DND-41 (cell line): ENCODE data around the gene MSL1.

Experiments used
- EZH2 ChIP-seq: IDR thresholded peaks from 3 replicates; pipeline ENCODE4 v1.6.1; 2012; ENCODE audit warnings: borderline replicate concordance, low read depth, mild to moderate bottlenecking, moderate library complexity, low read length, inconsistent platforms; ENCODE audit not compliant: severe bottlenecking
- TF ChIP-seq, protein P1 (sequence below): IDR thresholded peaks from 2 replicates; pipeline ENCODE4 v1.5.1; 2012; ENCODE audit warnings: borderline replicate concordance, low read length, moderate library complexity, mild to moderate bottlenecking; ENCODE audit not compliant: poor library complexity, severe bottlenecking; ENCODE audit errors: extremely low read depth

DNA sequence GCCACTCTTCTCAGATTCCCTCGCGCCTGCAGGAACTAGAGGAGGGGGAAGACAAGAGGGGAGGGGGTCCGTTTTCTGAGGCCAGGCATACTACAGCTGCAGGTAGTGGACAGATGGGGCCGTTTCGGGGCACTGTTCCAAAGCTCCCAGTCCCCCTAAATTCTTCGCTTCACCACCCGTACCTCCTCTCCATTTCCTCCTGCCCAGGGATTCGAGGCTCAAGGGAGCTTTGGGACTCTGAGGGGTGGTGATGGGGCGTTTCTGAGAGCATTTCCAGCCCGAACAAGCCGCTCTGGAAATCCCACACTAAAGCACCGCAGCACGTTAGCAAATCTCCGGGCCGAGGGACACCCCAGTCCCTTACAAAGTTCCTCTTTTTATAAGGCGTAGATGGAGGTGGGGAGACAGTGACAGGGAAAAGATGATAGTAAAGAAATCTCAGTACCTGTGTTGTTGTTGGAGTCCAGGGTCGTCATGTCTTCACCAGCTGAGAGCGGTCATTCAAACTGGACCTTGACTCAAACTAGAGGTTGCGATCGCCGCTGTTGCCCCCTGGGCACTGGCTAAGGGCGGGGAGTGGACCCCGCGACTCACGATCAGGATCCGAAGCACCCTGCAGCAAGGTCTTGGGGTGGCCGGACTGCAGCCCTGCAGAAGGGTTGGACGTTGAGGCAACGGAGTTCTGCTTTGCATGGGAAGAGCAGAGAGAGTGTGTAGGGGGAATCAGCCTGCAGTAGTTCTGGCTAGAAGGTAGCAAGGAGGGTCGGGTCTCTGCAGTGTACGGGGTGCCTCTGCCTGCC is 22.0 kb upstream of the MSL1 start:
- TF ChIP-seq, protein P1, sequence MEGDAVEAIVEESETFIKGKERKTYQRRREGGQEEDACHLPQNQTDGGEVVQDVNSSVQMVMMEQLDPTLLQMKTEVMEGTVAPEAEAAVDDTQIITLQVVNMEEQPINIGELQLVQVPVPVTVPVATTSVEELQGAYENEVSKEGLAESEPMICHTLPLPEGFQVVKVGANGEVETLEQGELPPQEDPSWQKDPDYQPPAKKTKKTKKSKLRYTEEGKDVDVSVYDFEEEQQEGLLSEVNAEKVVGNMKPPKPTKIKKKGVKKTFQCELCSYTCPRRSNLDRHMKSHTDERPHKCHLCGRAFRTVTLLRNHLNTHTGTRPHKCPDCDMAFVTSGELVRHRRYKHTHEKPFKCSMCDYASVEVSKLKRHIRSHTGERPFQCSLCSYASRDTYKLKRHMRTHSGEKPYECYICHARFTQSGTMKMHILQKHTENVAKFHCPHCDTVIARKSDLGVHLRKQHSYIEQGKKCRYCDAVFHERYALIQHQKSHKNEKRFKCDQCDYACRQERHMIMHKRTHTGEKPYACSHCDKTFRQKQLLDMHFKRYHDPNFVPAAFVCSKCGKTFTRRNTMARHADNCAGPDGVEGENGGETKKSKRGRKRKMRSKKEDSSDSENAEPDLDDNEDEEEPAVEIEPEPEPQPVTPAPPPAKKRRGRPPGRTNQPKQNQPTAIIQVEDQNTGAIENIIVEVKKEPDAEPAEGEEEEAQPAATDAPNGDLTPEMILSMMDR: no peak
- no peak for TF ChIP-seq EZH2
